ENCODE results near the gene HDAC9. TPM values are rescaled to one million over a fixed set of nuclear protein-coding genes. Genes with fewer than 3 reads are reported as not detected.

HDAC9 gene
- total RNA-seq, 1 experiment from 2014 or later: 11.3 TPM

DNA sequence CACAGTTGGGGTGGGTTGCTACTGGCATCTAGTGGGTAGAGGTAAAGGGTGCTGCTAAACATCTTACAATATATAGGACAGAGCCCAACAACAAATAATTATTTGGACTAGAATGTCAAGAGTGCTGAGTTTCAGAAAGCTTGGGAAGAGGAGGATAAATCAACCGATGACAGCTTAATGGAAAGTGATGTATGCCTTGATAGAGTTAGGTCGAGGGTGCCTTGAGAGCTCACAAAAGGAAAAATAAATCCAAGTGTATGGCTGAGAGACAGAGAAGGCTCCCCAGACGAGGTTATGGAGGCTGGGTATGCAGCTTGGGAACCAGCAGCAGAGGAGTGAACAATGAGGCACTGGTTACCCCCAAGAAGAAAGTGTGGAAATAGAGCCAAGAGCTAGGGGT lies 211.1 kb downstream of the HDAC9 start:
- H3K36me3 Mint-ChIP-seq (ENCODE audit: insufficient read depth, unreplicated experiment): no peaks in the 10 kb centered on the region
- POLR2A ChIA-PET: interaction anchor here (0.7 kb wide), 1 partner anchor 67 kb away, joined by 3 read pairs; no protein-coding TSS in a partner anchor
- TF ChIP-seq, protein P1, sequence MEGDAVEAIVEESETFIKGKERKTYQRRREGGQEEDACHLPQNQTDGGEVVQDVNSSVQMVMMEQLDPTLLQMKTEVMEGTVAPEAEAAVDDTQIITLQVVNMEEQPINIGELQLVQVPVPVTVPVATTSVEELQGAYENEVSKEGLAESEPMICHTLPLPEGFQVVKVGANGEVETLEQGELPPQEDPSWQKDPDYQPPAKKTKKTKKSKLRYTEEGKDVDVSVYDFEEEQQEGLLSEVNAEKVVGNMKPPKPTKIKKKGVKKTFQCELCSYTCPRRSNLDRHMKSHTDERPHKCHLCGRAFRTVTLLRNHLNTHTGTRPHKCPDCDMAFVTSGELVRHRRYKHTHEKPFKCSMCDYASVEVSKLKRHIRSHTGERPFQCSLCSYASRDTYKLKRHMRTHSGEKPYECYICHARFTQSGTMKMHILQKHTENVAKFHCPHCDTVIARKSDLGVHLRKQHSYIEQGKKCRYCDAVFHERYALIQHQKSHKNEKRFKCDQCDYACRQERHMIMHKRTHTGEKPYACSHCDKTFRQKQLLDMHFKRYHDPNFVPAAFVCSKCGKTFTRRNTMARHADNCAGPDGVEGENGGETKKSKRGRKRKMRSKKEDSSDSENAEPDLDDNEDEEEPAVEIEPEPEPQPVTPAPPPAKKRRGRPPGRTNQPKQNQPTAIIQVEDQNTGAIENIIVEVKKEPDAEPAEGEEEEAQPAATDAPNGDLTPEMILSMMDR (IDR thresholded peaks at IDR 0.05; ENCODE audit: unreplicated experiment): no peak
- DNase-seq (ENCODE audit: unreplicated experiment): no peak
- BruUV-seq (replicated peaks): no TSS peak
- no peak overlapping the region for H3K27ac Mint-ChIP-seq (ENCODE audit: low read depth, unreplicated experiment)
- intact Hi-C loops (cut with micrococcal nuclease): no loop called here
- CTCF ChIA-PET: interaction anchor here (0.6 to 1.6 kb wide), 2 partner anchors 13 to 216 kb away, joined by 3 to 5 read pairs; no protein-coding TSS in a partner anchor
- H3K4me1 Mint-ChIP-seq (ENCODE audit: insufficient read depth, unreplicated experiment): no peaks in the 10 kb centered on the region
- no peaks in the 10 kb centered on the region for H3K9me3 Mint-ChIP-seq (ENCODE audit: unreplicated experiment)
- no peak overlapping the region for H3K4me3 Mint-ChIP-seq (ENCODE audit: unreplicated experiment)
- no peaks in the 10 kb centered on the region for H3K27me3 Mint-ChIP-seq (ENCODE audit: insufficient read depth, unreplicated experiment)

DNA sequence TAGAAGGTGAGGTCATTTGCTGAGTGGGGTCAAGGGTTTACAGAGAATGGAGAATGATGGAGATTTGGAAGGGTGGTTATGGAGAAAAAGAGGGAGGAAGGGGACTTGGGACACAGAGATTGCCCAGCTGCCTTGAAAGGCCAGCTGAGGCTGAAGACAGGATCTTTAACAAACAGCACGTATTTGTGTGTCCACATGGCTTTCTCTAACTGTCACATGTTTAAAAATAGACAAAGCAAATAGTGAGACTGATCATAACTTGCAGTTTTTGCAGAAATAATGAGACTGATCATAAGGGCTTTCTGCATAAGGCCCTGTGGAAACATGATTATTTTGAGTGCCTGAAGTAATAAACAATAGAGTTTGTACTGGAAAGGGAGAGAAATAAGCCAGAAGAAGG lies 212.7 kb downstream of the HDAC9 start:
- no peaks in the 10 kb centered on the region for H3K27me3 Mint-ChIP-seq (ENCODE audit: insufficient read depth, unreplicated experiment)
- intact Hi-C loops (cut with micrococcal nuclease): no loop called here
- POLR2A ChIA-PET: interaction anchor here (0.6 kb wide), 1 partner anchor 781 kb away, joined by 3 read pairs; no protein-coding TSS in a partner anchor
- no peaks in the 10 kb centered on the region for H3K36me3 Mint-ChIP-seq (ENCODE audit: insufficient read depth, unreplicated experiment)
- BruUV-seq (replicated peaks): no TSS peak
- TF ChIP-seq, protein P1 (IDR thresholded peaks at IDR 0.05; ENCODE audit: unreplicated experiment): no peak
- H3K9me3 Mint-ChIP-seq (ENCODE audit: unreplicated experiment): no peaks in the 10 kb centered on the region
- DNase-seq (ENCODE audit: unreplicated experiment): no peak
- no peaks in the 10 kb centered on the region for H3K4me1 Mint-ChIP-seq (ENCODE audit: insufficient read depth, unreplicated experiment)
- H3K27ac Mint-ChIP-seq (ENCODE audit: low read depth, unreplicated experiment): no peak overlapping the region
- no peak overlapping the region for H3K4me3 Mint-ChIP-seq (ENCODE audit: unreplicated experiment)
- CTCF ChIA-PET: no interaction called here

DNA sequence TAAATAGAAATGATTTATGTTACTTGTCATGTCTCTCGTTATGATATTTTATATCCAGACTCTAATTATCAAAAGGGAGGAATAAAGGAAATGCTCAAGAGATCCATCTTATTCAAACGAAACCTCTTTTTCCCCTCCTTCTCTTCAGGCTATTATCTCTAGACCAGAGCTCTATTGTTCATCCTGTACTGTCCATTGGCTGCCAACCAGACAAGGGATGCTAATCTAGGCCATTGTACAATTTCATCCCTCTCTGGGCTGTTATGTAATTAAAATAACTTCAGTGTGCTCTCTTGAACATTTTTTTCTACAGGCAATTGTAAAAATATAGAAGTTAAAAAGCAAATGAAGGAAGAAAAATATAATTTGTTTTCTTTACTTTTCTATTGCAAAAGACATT lies 220.4 kb downstream of the HDAC9 start:
- BruUV-seq (replicated peaks): no TSS peak
- TF ChIP-seq, protein P1 (IDR thresholded peaks at IDR 0.05; ENCODE audit: unreplicated experiment): no peak
- no peaks in the 10 kb centered on the region for H3K36me3 Mint-ChIP-seq (ENCODE audit: insufficient read depth, unreplicated experiment)
- H3K27me3 Mint-ChIP-seq (ENCODE audit: insufficient read depth, unreplicated experiment): no peaks in the 10 kb centered on the region
- CTCF ChIA-PET: no interaction called here
- no peak overlapping the region for H3K27ac Mint-ChIP-seq (ENCODE audit: low read depth, unreplicated experiment)
- H3K4me3 Mint-ChIP-seq (ENCODE audit: unreplicated experiment): no peak overlapping the region
- POLR2A ChIA-PET: interaction anchor here (1.0 kb wide), 1 partner anchor 261 kb away, joined by 3 read pairs; no protein-coding TSS in a partner anchor
- intact Hi-C loops (cut with micrococcal nuclease): no loop called here
- no peaks in the 10 kb centered on the region for H3K4me1 Mint-ChIP-seq (ENCODE audit: insufficient read depth, unreplicated experiment)
- no peaks in the 10 kb centered on the region for H3K9me3 Mint-ChIP-seq (ENCODE audit: unreplicated experiment)
- no peak for DNase-seq (ENCODE audit: unreplicated experiment)

DNA sequence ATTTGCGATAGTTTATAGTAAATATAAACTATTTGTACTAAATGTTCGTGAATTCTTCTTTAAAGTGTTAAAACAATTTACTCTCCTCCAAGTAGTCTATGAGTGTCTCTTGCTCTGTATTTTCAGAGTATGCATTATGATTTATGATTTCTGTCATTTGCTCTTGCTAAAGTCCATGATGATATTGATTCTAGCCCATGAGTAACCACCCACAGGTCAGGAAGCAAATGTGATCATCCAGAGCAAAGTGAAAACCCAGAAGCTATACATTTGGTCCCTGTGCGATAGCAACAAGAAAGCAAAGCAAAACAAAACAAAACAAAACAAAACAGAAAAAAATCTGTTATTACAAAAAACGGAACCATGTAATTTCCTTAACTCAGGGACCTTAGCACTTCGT lies 225.9 kb downstream of the HDAC9 start:
- no peak for DNase-seq (ENCODE audit: unreplicated experiment)
- intact Hi-C loops (cut with micrococcal nuclease): no loop called here
- no peaks in the 10 kb centered on the region for H3K4me1 Mint-ChIP-seq (ENCODE audit: insufficient read depth, unreplicated experiment)
- POLR2A ChIA-PET: no interaction called here
- H3K27me3 Mint-ChIP-seq (ENCODE audit: insufficient read depth, unreplicated experiment): no peaks in the 10 kb centered on the region
- no peaks in the 10 kb centered on the region for H3K36me3 Mint-ChIP-seq (ENCODE audit: insufficient read depth, unreplicated experiment)
- BruUV-seq (replicated peaks): no TSS peak
- CTCF ChIA-PET: no interaction called here
- no peaks in the 10 kb centered on the region for H3K9me3 Mint-ChIP-seq (ENCODE audit: unreplicated experiment)
- no peak overlapping the region for H3K27ac Mint-ChIP-seq (ENCODE audit: low read depth, unreplicated experiment)
- TF ChIP-seq, protein P1 (IDR thresholded peaks at IDR 0.05; ENCODE audit: unreplicated experiment): no peak
- H3K4me3 Mint-ChIP-seq (ENCODE audit: unreplicated experiment): no peak overlapping the region

Data from MCF 10A (cell line).